ENCODE measurements around the gene ZNF835. TPM values are rescaled to one million over a fixed set of nuclear protein-coding genes. Genes with fewer than 3 reads are reported as not detected.

The ZNF835 gene
- 1 to 10 TPM; 1.7 to 9.4 (median 3.0) TPM for total RNA-seq

DNA sequence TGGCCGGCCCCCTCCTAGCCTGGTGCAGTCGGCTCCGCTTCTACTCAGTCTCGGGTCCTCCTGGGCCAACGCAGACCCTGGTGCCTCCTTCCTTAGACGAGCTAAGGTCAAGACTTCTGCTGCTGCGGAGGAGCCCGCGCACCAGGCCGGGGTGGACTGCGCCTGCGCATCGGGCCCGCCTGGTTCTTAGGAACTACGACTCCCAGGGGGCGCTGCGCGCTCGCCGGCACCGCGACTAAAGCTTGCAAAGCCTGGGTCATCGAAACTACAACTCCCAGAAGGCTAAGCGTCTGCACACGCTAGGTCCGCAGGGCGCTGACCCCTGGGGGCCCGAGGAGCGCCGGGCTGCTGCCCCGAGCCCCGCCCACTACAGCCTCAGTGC is at the start of gene ZNF835:
Gene ZNF835 (minus strand): TSS at position 145 of the 382 bp plus-strand sequence. CDS start 6,559 bp downstream, outside the sequence.
- TF ChIP-seq CTCF (IDR thresholded peaks at IDR 0.05; ENCODE audit: low read depth) = no peak

DNA sequence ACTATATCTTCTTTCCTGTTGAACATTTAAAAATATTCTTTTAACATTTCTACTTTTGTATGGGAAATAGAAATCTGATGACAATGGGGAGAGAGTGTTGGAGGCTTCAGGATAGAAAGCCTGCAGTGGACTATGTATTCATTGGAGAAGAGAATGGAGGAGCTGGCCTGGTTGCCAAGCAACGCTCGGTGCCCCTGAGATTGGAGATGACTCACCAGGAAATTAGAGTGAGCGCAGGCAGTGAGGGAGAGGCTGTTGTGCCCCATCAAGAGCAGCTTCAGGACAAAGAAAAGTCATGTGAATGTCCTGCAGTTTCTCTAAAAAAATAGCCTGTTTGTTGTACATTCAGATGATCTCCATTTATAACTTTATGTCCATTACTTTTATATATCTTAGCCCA is 48.7 kb upstream of the ZNF835 start:
- TF ChIP-seq CTCF (IDR thresholded peaks at IDR 0.05; ENCODE audit: low read depth) = no peak

DNA sequence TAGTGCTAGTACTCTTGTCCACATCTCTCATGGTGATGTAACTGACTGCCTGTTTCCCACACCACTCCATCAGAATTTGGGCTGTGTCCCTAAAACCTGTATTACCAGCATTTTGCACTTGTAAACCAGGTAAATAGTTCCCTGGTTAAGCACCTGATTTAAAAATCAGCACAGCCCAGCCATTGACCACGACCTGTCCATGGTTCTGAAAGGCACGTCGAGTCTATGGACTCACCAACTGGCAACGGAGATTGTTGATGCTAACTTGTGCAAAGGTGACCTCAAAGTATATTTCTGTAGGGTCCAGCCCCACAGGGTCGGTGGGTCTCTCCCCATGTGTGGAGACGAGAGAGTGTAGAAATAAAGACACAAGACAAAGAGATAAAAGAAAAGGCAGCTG is 46.7 kb upstream of the ZNF835 start:
- no peak for TF ChIP-seq CTCF (IDR thresholded peaks at IDR 0.05; ENCODE audit: low read depth)

DNA sequence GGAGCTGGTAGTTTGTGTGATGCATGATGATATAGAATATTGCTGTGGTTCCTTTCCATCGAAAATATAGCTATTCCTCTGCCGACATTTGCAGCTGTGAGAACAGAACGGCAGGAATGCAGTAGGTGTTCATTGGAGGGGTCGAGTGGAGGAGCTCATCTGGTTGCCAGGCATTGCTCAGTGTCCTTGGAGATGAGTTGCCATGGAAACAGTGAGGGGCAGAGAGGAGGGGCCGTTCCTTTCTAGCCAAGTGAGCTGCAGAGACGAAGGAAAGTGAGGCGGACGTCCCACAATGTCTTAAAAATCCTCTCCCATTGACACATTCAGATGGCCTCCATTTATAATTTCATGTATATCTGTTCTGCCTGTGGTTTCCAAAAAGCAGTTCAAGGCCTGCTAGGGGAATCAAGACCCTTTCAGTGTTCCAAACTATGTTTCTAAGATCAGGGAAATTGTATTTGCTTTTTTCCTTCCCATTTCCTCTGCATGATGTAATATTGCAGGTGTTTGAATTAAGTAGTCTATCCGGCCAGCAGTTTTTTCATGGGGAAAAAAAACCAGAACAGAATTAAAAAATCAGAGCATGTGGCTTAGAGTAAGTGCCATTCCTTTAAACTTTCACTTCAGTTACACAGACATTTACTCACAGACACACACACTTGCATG is 41.2 kb upstream of the ZNF835 start:
- no peak for TF ChIP-seq CTCF (IDR thresholded peaks at IDR 0.05; ENCODE audit: low read depth)

DNA sequence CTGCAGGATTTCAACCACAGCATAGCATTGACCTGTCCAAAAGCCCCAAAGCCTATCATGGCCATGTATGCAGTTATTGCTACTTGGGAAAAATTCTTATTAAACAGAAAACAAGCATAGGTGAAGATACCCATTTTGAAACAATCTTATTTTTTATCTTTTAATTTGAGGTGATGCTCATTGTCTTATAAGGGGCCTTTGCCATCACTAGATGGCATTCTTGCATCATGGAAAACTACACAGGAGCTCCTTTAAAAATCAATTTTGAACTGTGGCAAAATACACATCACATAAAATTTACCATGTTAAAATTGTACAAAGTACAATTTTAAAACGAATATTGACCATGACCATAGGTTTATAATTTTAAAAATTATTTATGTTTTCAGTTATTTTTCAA is 38.9 kb upstream of the ZNF835 start:
- TF ChIP-seq CTCF (IDR thresholded peaks at IDR 0.05; ENCODE audit: low read depth) = no peak

DNA sequence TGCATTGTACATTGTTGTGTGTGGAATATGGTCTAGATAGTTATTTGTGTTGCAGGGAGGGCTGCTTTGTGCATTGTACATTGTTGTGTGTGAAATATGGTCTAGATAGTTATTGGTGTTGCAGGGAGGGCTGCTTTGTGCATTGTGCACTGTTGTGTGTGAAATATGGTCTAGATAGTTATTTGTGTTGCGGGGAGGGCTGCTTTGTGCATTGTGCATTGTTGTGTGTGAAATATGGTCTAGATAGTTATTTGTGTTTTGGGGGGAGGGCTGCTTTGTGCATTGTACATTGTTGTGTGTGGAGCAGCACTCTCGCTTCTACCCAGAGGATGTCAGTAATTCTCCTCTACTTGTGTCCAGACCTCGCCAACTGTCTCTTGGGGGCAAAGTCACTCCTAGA is 36.3 kb upstream of the ZNF835 start:
- no peak for TF ChIP-seq CTCF (IDR thresholded peaks at IDR 0.05; ENCODE audit: low read depth)

DNA sequence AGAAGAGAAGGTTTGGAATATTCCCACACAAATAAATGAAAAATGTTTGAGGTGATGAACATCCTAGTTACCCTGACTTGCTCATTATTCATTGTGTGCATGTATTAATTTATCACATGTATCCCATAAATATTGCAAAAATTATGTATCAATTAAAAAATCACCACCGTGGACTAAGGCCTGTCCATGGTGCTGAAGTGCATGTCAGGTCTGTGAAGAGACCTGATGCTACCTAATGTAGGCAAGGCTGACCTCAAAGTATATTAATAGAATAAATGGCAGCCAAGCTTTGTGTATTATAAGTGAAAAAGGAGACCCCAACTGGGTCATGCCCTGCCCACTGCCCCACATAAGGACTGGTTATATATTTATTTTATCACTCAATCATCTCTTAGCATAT is 34.4 kb upstream of the ZNF835 start:
- no peak for TF ChIP-seq CTCF (IDR thresholded peaks at IDR 0.05; ENCODE audit: low read depth)
